ENCODE results near the gene ZAP70.
A peak's percentile ranks its signal among the peaks of the same experiment; 100 is the strongest.

Gene ZAP70

GRCh38 chr2:97732436-97733340 lies 19.3 kb downstream of the ZAP70 start:
- Histone ChIP-seq H2BK120ac (ENCODE audit: low read depth, low read length) (no peak overlapping the region), H3K9ac (ENCODE audit: low read length) (no peak overlapping the region), H3K14ac (ENCODE audit: low read length in 2 of 2) (no peak overlapping the region), H2BK15ac (ENCODE audit: low read depth, poor library complexity, severe bottlenecking) (no peak overlapping the region), H3K23ac (ENCODE audit: low read length in 2 of 2) (no peak overlapping the region), H3K4me1 (ENCODE audit: control insufficient read depth, insufficient read depth, low read depth, low read length) (no peaks in the 10 kb centered on the region), H3K4ac (ENCODE audit: low read depth in 1 of 2, low read length in 2 of 2) (no peak overlapping the region), H4K8ac (ENCODE audit: low read length) (no peak overlapping the region), H3K9me3 (ENCODE audit: control insufficient read depth, low read length) (peaks cover 11% of the 10 kb centered on the region), H3K36me3 (ENCODE audit: control insufficient read depth in 1 of 2, insufficient read depth in 2 of 2, low read depth in 1 of 2, low read length in 2 of 2) (no peaks in the 10 kb centered on the region), H4K91ac (ENCODE audit: low read length) (no peak overlapping the region), H2AFZ (ENCODE audit: low read depth, low read length) (no peak overlapping the region), H2BK5ac (ENCODE audit: low read depth, low read length, poor library complexity, severe bottlenecking) (no peak overlapping the region), H3K27ac (ENCODE audit: low read length, poor library complexity, severe bottlenecking) (no peak overlapping the region), H3K4me3 (ENCODE audit: insufficient read depth in 1 of 2, low read depth in 1 of 2, low read length in 2 of 2) (no peak overlapping the region), H3K27me3 (ENCODE audit: control insufficient read depth in 1 of 2, insufficient read depth in 1 of 2, low read length in 2 of 2) (peaks cover 0 to 10% of the 10 kb centered on the region in 2 experiments), H3K18ac (ENCODE audit: low read depth in 1 of 2, low read length in 2 of 2) (no peak overlapping the region), H2AK5ac (ENCODE audit: low read length, severe bottlenecking) (no peak overlapping the region), H3K79me1 (replicated peaks; ENCODE audit: low read length, poor library complexity, severe bottlenecking) (no peaks in the 10 kb centered on the region), H2BK12ac (ENCODE audit: low read length in 2 of 2) (no peak overlapping the region), H3K4me2 (ENCODE audit: low read length, poor library complexity, severe bottlenecking) (no peak overlapping the region)
- WGBS, result 91% methylated on average over 27 of the region's 28 CpGs
- DNase-seq, result no peak

DNA sequence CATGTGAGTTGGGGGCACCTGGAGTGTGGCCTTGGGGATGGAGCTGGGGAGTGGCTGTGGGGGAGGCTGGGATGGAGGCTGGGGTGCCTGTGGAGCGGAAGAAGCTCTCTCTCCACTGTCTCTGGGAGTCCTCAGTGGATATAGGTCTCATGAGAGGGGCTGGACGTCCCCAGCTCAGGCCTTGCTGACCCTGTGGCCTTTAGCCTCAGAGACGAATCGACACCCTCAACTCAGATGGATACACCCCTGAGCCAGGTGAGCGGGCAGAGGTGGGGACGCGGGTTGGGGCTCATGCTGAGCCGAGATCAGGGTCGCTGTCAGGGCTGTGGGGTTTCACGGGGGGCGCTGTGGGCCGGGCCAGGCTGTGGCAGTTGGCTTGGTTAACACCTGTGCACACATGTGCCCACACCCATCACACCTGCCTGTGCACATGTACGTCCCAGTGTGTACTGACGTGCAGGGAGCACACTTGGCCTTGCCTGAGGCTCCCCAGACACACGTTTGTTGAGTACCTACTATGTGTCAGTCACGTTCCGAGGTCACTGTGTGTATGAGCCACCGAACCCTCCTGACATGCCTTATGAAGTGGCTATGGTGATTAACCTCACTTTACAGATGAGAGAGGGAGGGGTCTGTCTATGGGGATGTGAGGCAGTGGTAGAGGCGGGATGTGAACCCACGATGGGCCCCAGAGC lies 20.1 kb downstream of the ZAP70 start:
- no peak overlapping the region for H3K23ac ChIP-seq (ENCODE audit: low read length in 2 of 2)
- H2BK15ac ChIP-seq (ENCODE audit: low read depth, poor library complexity, severe bottlenecking), result no peak overlapping the region
- DNase-seq, result no peak
- no peak overlapping the region for H4K91ac ChIP-seq (ENCODE audit: low read length)
- H3K14ac ChIP-seq (ENCODE audit: low read length in 2 of 2), result no peak overlapping the region
- H3K36me3 ChIP-seq (ENCODE audit: control insufficient read depth in 1 of 2, insufficient read depth in 2 of 2, low read depth in 1 of 2, low read length in 2 of 2), result no peaks in the 10 kb centered on the region
- H3K4ac ChIP-seq (ENCODE audit: low read depth in 1 of 2, low read length in 2 of 2), result no peak overlapping the region
- no peak overlapping the region for H3K27ac ChIP-seq (ENCODE audit: low read length, poor library complexity, severe bottlenecking)
- WGBS, result 87% methylated on average over 20 of the region's 20 CpGs
- H2AFZ ChIP-seq (ENCODE audit: low read depth, low read length), result no peak overlapping the region
- peaks cover 11% of the 10 kb centered on the region for H3K9me3 ChIP-seq (ENCODE audit: control insufficient read depth, low read length)
- H2AK5ac ChIP-seq (ENCODE audit: low read length, severe bottlenecking), result no peak overlapping the region
- no peaks in the 10 kb centered on the region for H3K79me1 ChIP-seq (replicated peaks; ENCODE audit: low read length, poor library complexity, severe bottlenecking)
- no peak overlapping the region for H3K18ac ChIP-seq (ENCODE audit: low read depth in 1 of 2, low read length in 2 of 2)
- H3K9ac ChIP-seq (ENCODE audit: low read length), result no peak overlapping the region
- H3K27me3 ChIP-seq (ENCODE audit: control insufficient read depth in 1 of 2, insufficient read depth in 1 of 2, low read length in 2 of 2), result peaks cover 0 to 15% of the 10 kb centered on the region in 2 experiments
- no peaks in the 10 kb centered on the region for H3K4me1 ChIP-seq (ENCODE audit: control insufficient read depth, insufficient read depth, low read depth, low read length)
- no peak overlapping the region for H4K8ac ChIP-seq (ENCODE audit: low read length)
- H3K4me2 ChIP-seq (ENCODE audit: low read length, poor library complexity, severe bottlenecking), result no peak overlapping the region
- H3K4me3 ChIP-seq (ENCODE audit: insufficient read depth in 1 of 2, low read depth in 1 of 2, low read length in 2 of 2), result no peak overlapping the region
- no peak overlapping the region for H2BK5ac ChIP-seq (ENCODE audit: low read depth, low read length, poor library complexity, severe bottlenecking)
- H2BK120ac ChIP-seq (ENCODE audit: low read depth, low read length), result no peak overlapping the region
- H2BK12ac ChIP-seq (ENCODE audit: low read length in 2 of 2), result no peak overlapping the region

DNA sequence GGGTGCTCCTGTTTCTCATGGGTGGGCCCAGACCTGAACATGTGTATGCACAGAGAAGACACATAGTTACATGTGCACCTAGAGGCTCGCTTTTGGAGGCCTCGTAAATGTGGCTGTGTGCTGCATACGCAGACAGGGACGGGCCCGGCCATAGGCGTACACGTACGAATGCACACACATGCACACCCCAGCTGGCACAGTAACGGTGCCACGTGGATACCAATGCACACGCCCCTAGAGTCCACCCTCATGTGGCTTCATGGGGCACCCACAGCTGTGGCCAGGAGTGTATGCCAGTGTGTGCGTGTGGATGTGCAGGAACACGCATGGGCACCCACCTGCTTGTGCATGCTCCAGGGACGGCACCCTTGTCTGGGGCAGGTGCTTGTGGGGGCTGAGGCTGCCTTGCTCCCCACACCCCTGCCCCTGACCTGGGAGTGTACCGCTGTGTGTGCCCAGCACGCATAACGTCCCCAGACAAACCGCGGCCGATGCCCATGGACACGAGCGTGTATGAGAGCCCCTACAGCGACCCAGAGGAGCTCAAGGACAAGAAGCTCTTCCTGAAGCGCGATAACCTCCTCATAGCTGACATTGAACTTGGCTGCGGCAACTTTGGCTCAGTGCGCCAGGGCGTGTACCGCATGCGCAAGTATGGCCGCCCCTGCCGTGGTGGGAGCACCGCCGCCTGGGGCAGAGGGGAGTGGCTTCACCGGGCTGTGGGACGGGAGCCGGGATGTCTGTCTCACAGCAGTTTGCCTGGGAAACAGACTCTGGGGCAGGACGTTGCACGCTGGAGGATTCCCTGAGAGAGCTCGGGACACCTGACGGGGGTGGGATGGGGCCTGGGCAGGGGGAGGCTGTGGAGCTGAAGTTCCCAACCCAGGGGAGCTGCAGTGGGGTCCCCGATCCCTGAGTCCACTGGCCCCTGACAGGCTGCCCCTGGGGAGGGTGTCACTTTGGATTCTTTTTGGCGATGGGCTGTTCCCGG lies 21.0 kb downstream of the ZAP70 start:
- no peak overlapping the region for H3K4ac ChIP-seq (ENCODE audit: low read depth in 1 of 2, low read length in 2 of 2)
- H4K91ac ChIP-seq (ENCODE audit: low read length), result no peak overlapping the region
- no peak overlapping the region for H2BK15ac ChIP-seq (ENCODE audit: low read depth, poor library complexity, severe bottlenecking)
- no peak overlapping the region for H2BK12ac ChIP-seq (ENCODE audit: low read length in 2 of 2)
- H3K18ac ChIP-seq (ENCODE audit: low read depth in 1 of 2, low read length in 2 of 2), result no peak overlapping the region
- H2AFZ ChIP-seq (ENCODE audit: low read depth, low read length), result no peak overlapping the region
- no peaks in the 10 kb centered on the region for H3K36me3 ChIP-seq (ENCODE audit: control insufficient read depth in 1 of 2, insufficient read depth in 2 of 2, low read depth in 1 of 2, low read length in 2 of 2)
- peak overlapping the region; percentile 42 for H4K8ac ChIP-seq (ENCODE audit: low read length)
- H3K4me2 ChIP-seq (ENCODE audit: low read length, poor library complexity, severe bottlenecking), result no peak overlapping the region
- no peak overlapping the region for H3K4me3 ChIP-seq (ENCODE audit: insufficient read depth in 1 of 2, low read depth in 1 of 2, low read length in 2 of 2)
- H3K27ac ChIP-seq (ENCODE audit: low read length, poor library complexity, severe bottlenecking), result no peak overlapping the region
- H3K4me1 ChIP-seq (ENCODE audit: control insufficient read depth, insufficient read depth, low read depth, low read length), result no peaks in the 10 kb centered on the region
- peaks cover 0 to 20% of the 10 kb centered on the region in 2 experiments for H3K27me3 ChIP-seq (ENCODE audit: control insufficient read depth in 1 of 2, insufficient read depth in 1 of 2, low read length in 2 of 2)
- no peak for DNase-seq
- H3K79me1 ChIP-seq (replicated peaks; ENCODE audit: low read length, poor library complexity, severe bottlenecking), result no peaks in the 10 kb centered on the region
- H3K9me3 ChIP-seq (ENCODE audit: control insufficient read depth, low read length), result peaks cover 11% of the 10 kb centered on the region
- no peak overlapping the region for H3K14ac ChIP-seq (ENCODE audit: low read length in 2 of 2)
- no peak overlapping the region for H2BK5ac ChIP-seq (ENCODE audit: low read depth, low read length, poor library complexity, severe bottlenecking)
- H3K9ac ChIP-seq (ENCODE audit: low read length), result no peak overlapping the region
- WGBS, result 94% methylated on average over 44 of the region's 44 CpGs
- no peak overlapping the region for H2AK5ac ChIP-seq (ENCODE audit: low read length, severe bottlenecking)
- no peak overlapping the region for H2BK120ac ChIP-seq (ENCODE audit: low read depth, low read length)
- no peak overlapping the region for H3K23ac ChIP-seq (ENCODE audit: low read length in 2 of 2)
